HG02943 (cell line): ENCODE results near the gene MEX3D.

Source experiments
- ATAC-seq: cut with Tn5 transposase; IDR thresholded peaks from one replicate; pipeline ENCODE4 v1.9.1; 2021; ENCODE audit warnings: mild to moderate bottlenecking, low read depth, moderate library complexity; ENCODE audit not compliant: unreplicated experiment

MEX3D gene

DNA sequence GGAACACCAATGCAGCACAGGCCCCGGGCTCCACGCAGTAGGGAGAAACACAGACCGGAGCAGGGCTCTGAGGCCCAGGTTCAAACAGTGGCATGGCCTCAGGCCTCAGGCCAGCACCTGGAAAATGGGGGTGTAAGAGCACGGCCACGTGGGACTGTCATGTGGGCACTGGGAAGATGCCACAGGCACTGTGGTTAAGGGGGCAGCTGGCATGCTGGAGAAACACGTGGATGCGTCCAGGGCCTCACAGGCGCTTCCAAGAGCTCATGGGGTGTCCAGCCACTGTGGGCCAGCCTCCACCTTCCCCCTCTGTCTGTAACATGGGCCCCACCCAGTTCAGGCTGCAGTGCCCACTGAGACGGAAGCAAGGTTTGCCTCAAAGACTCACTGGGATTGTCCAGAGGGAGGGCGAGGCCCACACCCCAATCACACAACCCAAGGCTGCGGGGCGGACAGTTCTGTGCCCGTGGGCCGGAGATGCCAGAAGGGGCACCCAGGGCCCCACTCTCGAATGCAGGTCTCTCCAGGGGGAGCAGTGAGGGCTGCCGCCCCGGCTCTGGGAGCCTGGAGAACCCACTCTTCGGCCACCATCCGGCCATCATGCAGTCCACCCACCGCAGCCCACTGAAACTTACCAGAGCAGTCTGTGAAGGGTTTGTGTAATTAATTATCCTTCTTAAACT, 30.8 kb upstream of the MEX3D start:
- no peak for ATAC-seq

DNA sequence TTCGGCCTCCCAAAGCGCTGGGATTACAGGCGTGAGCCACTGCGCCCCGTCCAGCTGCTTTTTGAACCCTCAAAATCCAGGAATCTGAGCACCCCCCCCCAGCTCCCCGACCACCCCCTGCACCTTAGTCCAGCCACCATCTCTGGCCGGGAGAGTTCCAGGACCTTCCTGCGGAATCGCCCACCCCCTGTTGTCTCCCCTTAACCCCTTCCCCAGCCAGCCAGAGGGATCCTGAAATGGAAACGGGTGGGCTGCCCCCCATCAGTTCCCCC, 25.3 kb upstream of the MEX3D start:
- ATAC-seq, result no peak

DNA sequence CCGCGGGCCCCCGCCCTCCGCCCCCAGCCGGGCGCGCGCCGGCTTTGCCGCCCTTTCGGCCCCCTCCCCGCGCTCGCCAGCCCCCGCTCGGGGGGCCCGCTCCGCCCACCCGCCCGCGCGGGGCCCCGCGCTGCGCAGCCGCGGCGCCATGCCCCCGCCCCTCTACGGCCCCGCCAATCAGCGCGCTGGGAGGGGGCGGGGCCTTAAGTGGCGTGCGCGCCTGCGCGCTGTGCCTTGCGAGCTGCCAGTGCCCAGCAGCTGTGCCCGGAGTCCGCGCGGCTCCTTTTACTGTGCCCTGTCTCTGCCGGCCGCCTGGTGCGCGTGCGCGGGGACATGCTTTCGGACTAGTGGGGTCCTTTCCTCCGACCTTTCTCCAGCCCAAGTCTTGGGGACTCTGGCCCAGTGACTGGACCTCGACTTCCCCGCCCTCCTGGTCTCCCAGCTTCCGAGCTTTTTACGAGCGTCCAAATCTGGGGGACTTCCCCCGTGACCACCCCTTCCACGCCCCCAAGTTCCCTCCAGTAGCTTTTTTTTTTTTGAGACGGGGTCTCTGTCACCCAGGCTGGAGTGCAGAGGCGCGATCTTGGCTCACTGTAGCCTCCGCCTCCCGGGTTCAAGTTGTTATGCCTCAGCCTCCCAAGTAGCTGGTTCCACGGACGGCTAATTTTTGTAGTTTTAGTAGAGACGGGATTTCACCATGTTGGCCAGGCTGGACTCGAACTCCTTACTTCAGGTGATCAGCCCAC, 24.8 kb upstream of the MEX3D start, which contains the start of gene MBD3:
TSS of gene MBD3 (minus strand) at position 111 of the 746 bp plus-strand sequence. CDS start 234 bp downstream, outside the sequence.
- peak; percentile 55 for ATAC-seq

DNA sequence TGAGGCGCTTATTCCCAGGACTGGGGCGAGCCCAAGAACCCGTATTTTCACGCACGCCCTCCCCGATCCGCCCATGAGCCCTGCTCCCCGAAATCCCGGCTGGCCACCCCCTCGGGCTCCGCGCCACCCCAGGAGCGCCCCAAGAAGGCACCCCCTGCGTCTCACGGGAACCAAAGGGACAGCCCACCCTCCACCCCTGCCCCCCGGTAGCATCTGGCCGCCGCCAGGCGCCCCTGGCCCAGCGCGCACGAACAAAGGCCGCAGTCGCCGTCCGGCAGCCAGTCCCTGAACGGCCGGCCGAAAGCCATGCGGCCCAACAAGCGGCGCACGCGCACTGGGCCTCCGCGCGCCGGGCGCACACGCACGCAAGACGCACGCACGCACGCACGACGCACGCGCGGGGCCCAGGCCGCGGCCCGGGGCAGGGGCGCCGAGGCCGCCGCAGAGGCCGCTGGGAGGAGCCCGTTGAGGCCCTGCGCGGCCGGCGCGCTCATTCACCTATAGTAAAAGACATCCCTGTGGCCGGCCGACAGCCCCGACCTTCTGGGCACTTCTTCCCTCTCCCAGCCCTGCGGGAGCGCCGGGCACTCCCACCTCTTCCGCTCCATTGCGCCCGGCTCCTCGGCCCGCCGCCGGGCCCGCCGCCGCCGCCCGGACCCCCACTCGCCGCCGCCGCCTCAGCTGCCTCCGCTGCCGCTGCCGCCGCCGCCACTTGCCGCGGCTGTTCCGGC, 24.1 kb upstream of the MEX3D start:
- peak; percentile 60 for ATAC-seq

DNA sequence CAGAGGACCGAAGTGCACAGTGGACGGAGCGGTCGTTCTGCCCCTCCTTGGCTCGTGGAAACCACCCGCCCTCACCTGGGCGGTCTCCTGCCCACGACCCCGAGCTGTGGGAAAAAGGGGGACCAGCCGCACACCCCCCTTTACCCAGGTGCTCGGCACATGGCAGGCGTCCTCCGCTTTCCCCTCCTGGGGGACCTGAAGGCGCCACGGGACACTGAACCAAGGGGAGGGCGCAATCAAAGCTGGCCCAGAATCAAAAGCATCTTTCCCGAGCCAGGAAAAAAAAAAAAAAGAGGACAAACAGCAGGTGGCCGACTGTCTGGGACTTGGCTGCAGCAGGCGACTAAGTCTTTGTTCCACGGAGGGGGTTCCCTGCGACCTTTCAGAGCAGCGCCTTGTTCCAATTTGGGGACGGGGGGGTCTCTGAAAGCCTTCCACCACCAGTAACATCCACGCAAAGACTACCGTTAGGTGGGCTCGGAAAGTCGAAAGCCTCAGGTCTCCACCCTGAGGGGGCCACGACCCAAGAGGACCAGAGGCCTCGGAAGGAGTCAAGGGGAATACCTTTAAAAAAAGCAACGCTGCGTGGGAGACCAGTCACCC, 23.4 kb upstream of the MEX3D start:
- no peak for ATAC-seq

- ATAC-seq, result no peak
These were observed 22.7 kb upstream of the MEX3D start for GRCh38 chr19:1590641-1591397.

DNA sequence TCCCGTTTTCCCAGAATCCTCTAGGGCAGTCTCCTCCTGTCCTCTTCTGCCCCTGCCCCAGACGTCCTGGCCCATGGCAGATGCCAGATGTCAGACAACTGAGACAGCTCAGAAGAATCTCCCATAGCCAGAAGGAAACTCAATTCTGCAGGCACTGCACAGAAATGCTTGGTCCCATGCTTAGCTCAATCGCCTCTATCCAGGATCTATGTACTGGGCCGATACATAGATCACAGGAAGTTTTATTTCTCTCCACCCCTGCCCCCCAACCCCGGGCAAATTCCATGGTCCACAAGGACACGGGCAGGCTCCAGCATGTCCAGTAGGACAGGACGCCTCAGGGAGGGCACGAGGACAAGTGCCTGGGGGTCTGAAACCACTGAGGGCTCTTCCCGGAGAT, 19.7 kb upstream of the MEX3D start:
- no peak for ATAC-seq

DNA sequence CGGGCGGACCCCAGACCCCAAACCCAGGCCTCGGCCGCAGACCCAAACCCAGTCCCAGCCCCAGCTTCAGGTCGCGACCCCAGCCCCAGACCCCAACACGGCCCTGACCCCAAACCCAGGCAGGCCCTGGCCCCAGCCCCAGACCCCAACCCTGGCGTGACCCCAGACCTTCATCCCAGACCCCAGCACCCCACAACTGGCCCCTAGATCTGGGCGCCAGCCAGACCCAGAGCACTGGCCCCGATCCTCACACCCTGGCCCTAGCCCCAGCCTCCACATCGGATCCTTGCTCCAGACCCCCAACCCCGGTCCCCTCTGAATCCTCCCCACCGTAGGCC, 17.1 kb upstream of the MEX3D start:
- ATAC-seq, result no peak

DNA sequence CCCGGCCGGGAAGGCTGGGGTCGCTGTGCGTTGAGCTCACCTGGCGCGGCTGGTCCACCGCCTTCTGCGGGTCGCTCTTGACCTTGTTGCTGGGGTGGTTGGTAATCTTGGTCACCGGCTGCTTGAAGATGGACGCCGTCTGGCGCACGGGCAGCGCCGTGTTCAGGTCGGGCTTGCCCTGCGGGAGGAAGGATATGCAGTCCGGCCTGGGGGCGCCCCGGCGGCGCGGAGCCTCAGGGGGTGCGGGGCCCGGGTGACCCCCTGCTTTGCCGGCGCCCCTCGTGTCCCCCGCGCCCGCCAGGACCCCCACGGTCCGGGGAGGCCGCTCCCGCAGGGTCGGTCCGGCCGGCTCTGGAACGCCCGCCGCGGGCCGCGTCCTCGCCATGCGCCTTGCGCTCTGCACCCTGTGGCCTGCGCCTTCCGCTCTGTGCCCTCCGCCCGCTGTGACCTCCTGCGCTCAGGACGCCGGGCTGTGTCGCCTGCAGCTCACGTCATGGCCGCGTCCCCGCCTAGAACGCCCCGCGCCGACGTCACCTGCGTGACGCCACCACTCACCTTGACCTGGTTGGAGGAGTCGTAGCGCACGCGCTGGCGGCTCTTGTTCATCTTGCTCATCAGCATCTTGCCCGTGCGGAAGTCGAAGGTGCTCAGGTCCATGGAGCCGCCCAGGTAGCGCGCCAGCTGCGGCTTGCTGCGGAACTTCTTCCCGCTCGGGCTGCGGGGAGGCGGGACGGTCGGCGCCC, 16.5 kb upstream of the MEX3D start:
- ATAC-seq, result no peak

GRCh38 chr19:1582201-1582600, 14.1 kb upstream of the MEX3D start:
- ATAC-seq, result no peak

GRCh38 chr19:1580957-1581356, 12.8 kb upstream of the MEX3D start:
- no peak for ATAC-seq

- no peak for ATAC-seq
These were observed 12.3 kb upstream of the MEX3D start for GRCh38 chr19:1580382-1580781.

- ATAC-seq, result no peak
These were observed 11.1 kb upstream of the MEX3D start for GRCh38 chr19:1579222-1579621.

GRCh38 chr19:1577929-1578618, 9.9 kb upstream of the MEX3D start:
- ATAC-seq, result no peak

- no peak for ATAC-seq
These were observed 9.2 kb upstream of the MEX3D start for GRCh38 chr19:1577090-1577928.

GRCh38 chr19:1576242-1577089, 8.3 kb upstream of the MEX3D start:
- ATAC-seq, result no peak

GRCh38 chr19:1575323-1576241, 7.5 kb upstream of the MEX3D start:
- no peak for ATAC-seq
